ENCODE data around the gene TPM3. TPM values are rescaled to one million over a fixed set of nuclear protein-coding genes. Genes with fewer than 3 reads are reported as not detected.

Gene TPM3
- total RNA-seq, 1 donor from 2014 or later = 263 TPM

DNA sequence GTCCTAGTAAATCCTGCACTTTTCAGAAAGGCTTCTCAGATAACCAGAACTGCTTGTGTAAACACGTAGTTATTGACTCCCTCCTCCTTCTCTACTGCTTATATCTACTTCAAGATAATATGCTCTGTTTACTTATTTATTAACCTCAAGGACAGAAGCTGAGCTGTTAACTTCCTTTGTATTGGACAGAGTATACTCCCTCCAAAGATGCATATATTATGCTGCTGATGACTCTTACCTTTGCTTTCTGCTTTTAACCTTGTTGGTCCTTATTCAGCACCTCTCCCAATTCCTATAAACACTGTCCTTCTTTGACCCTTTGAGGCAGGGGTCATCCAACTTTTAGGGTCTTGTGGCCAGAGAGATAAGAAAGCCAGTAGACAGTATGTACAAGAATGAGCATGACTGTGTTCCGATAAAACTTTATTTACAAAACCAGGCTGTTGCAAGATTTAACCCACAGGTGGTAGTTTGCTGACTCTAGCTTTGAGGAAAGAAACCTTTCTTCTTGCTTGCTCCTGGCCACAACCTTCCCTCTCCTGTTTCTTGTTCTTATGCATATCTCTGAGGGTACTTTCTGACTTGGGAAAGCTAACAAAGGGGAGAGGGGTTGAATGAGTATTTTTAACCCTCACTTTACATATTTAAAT, 4.9 kb downstream of the TPM3 start:
- no peak overlapping the region for H3K4me3 Mint-ChIP-seq
- peaks cover 24% of the 10 kb centered on the region for H3K4me1 Mint-ChIP-seq (ENCODE audit: unreplicated experiment)
- H3K27ac Mint-ChIP-seq = peak overlapping the region; percentile 49
- TF ChIP-seq CTCF (conservative IDR thresholded peaks at IDR 0.05) = no peak
- H3K9me3 Mint-ChIP-seq = no peaks in the 10 kb centered on the region
- peaks cover 4% of the 10 kb centered on the region for H3K27me3 Mint-ChIP-seq
- H3K36me3 Mint-ChIP-seq = peaks cover 4% of the 10 kb centered on the region
- DNase-seq (ENCODE audit: extremely low spot score, unreplicated experiment) = no peak

- Mint-ChIP-seq H3K9me3 (no peaks in the 10 kb centered on the region), H3K4me3 (peak overlapping the region; percentile 13), H3K27ac (peak overlapping the region; percentile 49), H3K27me3 (peaks cover 4% of the 10 kb centered on the region), H3K36me3 (peaks cover 4% of the 10 kb centered on the region), H3K4me1 (ENCODE audit: unreplicated experiment) (peaks cover 22% of the 10 kb centered on the region)
- TF ChIP-seq CTCF (conservative IDR thresholded peaks at IDR 0.05) = peak; percentile 69
- DNase-seq (ENCODE audit: extremely low spot score, unreplicated experiment) = peak; percentile 71
Observed at GRCh38 chr1:154186177-154186576, 5.7 kb downstream of the TPM3 start.

GRCh38 chr1:154183046-154183915, 8.6 kb downstream of the TPM3 start:
- peak; percentile 10 for TF ChIP-seq CTCF (conservative IDR thresholded peaks at IDR 0.05)
- DNase-seq (ENCODE audit: extremely low spot score, unreplicated experiment) = peak; percentile 98
- Mint-ChIP-seq H3K4me1 (ENCODE audit: unreplicated experiment) (peaks cover 41% of the 10 kb centered on the region), H3K9me3 (no peaks in the 10 kb centered on the region), H3K36me3 (peaks cover 15% of the 10 kb centered on the region), H3K27ac (peak overlapping the region; percentile 99), H3K4me3 (peak overlapping the region; percentile 100), H3K27me3 (peaks cover 4% of the 10 kb centered on the region)

DNA sequence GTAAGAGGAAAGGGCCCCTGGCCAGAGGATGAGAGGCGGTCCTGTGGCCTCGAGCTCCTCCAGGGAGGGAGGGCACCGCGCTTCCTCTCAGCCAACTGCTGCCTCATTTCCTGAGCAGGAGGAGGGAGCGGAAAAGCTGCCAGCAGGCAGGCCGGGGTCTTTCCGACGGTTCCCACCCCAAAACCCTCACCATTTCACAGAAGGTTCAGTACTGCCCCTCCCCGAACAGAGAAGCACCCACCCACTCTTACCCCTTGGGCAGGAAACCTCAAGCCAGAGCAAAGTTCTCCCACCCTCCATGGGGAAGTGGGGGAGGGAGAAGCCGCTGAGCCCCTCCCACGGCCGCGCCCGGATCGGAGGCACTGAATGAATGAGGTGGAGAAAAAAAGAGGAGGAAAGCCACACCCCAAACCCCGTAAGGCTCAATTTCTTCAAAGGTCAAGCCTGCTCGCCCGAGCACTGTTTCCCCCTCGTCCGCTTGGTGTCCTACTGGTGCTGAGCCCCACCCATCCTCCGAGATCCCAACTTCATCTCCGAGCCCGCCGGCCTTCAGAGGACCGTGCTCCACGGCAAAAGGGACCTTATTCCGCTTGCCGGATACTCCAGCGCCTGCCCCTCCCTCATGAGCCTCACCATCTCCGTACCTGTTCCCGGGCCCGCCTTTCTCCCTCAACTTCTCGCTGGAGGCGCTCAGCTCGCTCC, 9.4 kb downstream of the TPM3 start:
- Mint-ChIP-seq H3K27me3 (peaks cover 4% of the 10 kb centered on the region), H3K4me1 (ENCODE audit: unreplicated experiment) (peaks cover 48% of the 10 kb centered on the region), H3K36me3 (peaks cover 15% of the 10 kb centered on the region), H3K4me3 (peak overlapping the region; percentile 100), H3K27ac (peak overlapping the region; percentile 99), H3K9me3 (no peaks in the 10 kb centered on the region)
- peak; percentile 70 for DNase-seq (ENCODE audit: extremely low spot score, unreplicated experiment)
- no peak for TF ChIP-seq CTCF (conservative IDR thresholded peaks at IDR 0.05)

DNA sequence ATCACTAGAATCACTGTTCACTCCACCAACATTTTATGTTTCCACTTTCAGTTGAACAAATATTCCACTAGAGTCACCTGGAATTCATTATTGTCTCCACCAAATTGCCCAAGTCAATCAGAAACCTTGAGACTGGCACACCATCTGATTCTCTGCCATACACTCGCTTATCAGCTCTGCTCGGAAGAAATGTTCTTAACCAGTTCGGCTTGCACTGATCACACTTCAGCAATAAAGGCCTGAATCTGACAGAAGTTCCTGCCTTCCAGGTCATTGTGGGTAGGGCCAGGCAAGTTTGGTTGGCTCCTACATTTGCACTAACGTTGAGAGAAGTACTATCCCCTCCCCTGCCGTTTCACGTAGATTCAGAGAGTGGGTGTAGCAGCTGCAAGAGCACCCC, 10.0 kb downstream of the TPM3 start:
- Mint-ChIP-seq H3K27me3 (peaks cover 4% of the 10 kb centered on the region), H3K4me1 (ENCODE audit: unreplicated experiment) (peaks cover 54% of the 10 kb centered on the region), H3K36me3 (peaks cover 20% of the 10 kb centered on the region), H3K9me3 (no peaks in the 10 kb centered on the region), H3K4me3 (peak overlapping the region; percentile 100), H3K27ac (peak overlapping the region; percentile 99)
- DNase-seq (ENCODE audit: extremely low spot score, unreplicated experiment) = no peak
- no peak for TF ChIP-seq CTCF (conservative IDR thresholded peaks at IDR 0.05)
